Stomach smooth muscle (tissue), 2 donors: ENCODE measurements around the gene CD3E.

Experiments used
- H3K27ac ChIP-seq: one replicate; pipeline ENCODE4 v1.7.0; 2013; ENCODE audit warnings: mild to moderate bottlenecking, low read length, inconsistent platforms
- H3K27me3 ChIP-seq, 2 donors: one replicate each; pipeline ENCODE4 v1.7.0; 2013; ENCODE audit warnings: low read length in 2 of 2; ENCODE audit not compliant: insufficient read depth in 2 of 2, control insufficient read depth in 1 of 2
- H3K36me3 ChIP-seq, 2 donors: one replicate each; pipeline ENCODE4 v1.7.0; 2013; ENCODE audit warnings: low read length in 2 of 2; ENCODE audit not compliant: control insufficient read depth in 2 of 2, insufficient read depth in 2 of 2
- H3K4me1 ChIP-seq: one replicate; pipeline ENCODE4 v1.7.0; 2013; ENCODE audit warnings: low read length; ENCODE audit not compliant: control insufficient read depth, insufficient read depth
- H3K4me3 ChIP-seq, 2 donors: one replicate each; pipeline ENCODE4 v1.7.0; 2013; ENCODE audit warnings: low read length in 2 of 2
- H3K9ac ChIP-seq, 2 donors: one replicate each; pipeline ENCODE4 v1.7.0; 2013; ENCODE audit warnings: low read length in 2 of 2, mild to moderate bottlenecking in 1 of 2
- H3K9me3 ChIP-seq, 2 donors: one replicate each; pipeline ENCODE4 v1.7.0; 2013; ENCODE audit warnings: low read length in 2 of 2; ENCODE audit not compliant: control insufficient read depth in 2 of 2
- donor health status: healthy.
- donor health status: Pancreatic carcinoma.

Gene CD3E

GRCh38 chr11:118310781-118311485 lies 6.4 kb downstream of the CD3E start:
- no peaks in the 10 kb centered on the region for H3K36me3 ChIP-seq
- H3K27ac ChIP-seq: no peak overlapping the region
- H3K4me3 ChIP-seq: no peak overlapping the region
- peaks cover 24% of the 10 kb centered on the region in 2 donors for H3K27me3 ChIP-seq
- H3K9me3 ChIP-seq: no peaks in the 10 kb centered on the region
- no peak overlapping the region for H3K9ac ChIP-seq
- H3K4me1 ChIP-seq: peaks cover 6% of the 10 kb centered on the region

GRCh38 chr11:118311518-118311917 lies 7.0 kb downstream of the CD3E start:
- Histone ChIP-seq H3K9ac (no peak overlapping the region), H3K4me3 (no peak overlapping the region), H3K36me3 (no peaks in the 10 kb centered on the region), H3K27ac (no peak overlapping the region), H3K27me3 (peaks cover 24 to 25% of the 10 kb centered on the region in 2 donors), H3K4me1 (peaks cover 7% of the 10 kb centered on the region), H3K9me3 (no peaks in the 10 kb centered on the region)

GRCh38 chr11:118312328-118312727 lies 7.8 kb downstream of the CD3E start:
- H3K9me3 ChIP-seq: no peaks in the 10 kb centered on the region
- no peak overlapping the region for H3K27ac ChIP-seq
- H3K27me3 ChIP-seq: peaks cover 27 to 28% of the 10 kb centered on the region in 2 donors
- H3K36me3 ChIP-seq: no peaks in the 10 kb centered on the region
- H3K4me3 ChIP-seq: no peak overlapping the region
- H3K9ac ChIP-seq: no peak overlapping the region
- peaks cover 9% of the 10 kb centered on the region for H3K4me1 ChIP-seq

GRCh38 chr11:118313242-118313641 lies 8.7 kb downstream of the CD3E start:
- no peaks in the 10 kb centered on the region for H3K36me3 ChIP-seq
- peaks cover 27 to 28% of the 10 kb centered on the region in 2 donors for H3K27me3 ChIP-seq
- H3K9me3 ChIP-seq: no peaks in the 10 kb centered on the region
- peaks cover 9% of the 10 kb centered on the region for H3K4me1 ChIP-seq
- H3K27ac ChIP-seq: no peak overlapping the region
- H3K4me3 ChIP-seq: no peak overlapping the region
- no peak overlapping the region for H3K9ac ChIP-seq

GRCh38 chr11:118314988-118315411 lies 10.5 kb downstream of the CD3E start:
- peaks cover 9% of the 10 kb centered on the region for H3K4me1 ChIP-seq
- H3K9ac ChIP-seq: no peak overlapping the region
- H3K27ac ChIP-seq: no peak overlapping the region
- no peak overlapping the region for H3K4me3 ChIP-seq
- no peaks in the 10 kb centered on the region for H3K36me3 ChIP-seq
- peaks cover 27 to 28% of the 10 kb centered on the region in 2 donors for H3K27me3 ChIP-seq
- H3K9me3 ChIP-seq: no peaks in the 10 kb centered on the region

- Histone ChIP-seq H3K4me1 (peaks cover 9% of the 10 kb centered on the region), H3K36me3 (no peaks in the 10 kb centered on the region), H3K4me3 (no peak overlapping the region), H3K9me3 (no peaks in the 10 kb centered on the region), H3K27ac (no peak overlapping the region), H3K27me3 (peaks cover 24 to 27% of the 10 kb centered on the region in 2 donors), H3K9ac (no peak overlapping the region)
These were observed 13.6 kb downstream of the CD3E start for GRCh38 chr11:118318124-118318523.

- Histone ChIP-seq H3K27ac (no peak overlapping the region), H3K9ac (no peak overlapping the region), H3K9me3 (no peaks in the 10 kb centered on the region), H3K4me3 (no peak overlapping the region), H3K27me3 (peaks cover 18 to 24% of the 10 kb centered on the region in 2 donors), H3K4me1 (peaks cover 9% of the 10 kb centered on the region), H3K36me3 (no peaks in the 10 kb centered on the region)
These were observed 14.2 kb downstream of the CD3E start for GRCh38 chr11:118318581-118319336.

GRCh38 chr11:118319337-118319707 lies 14.8 kb downstream of the CD3E start:
- Histone ChIP-seq H3K9ac (no peak overlapping the region), H3K36me3 (no peaks in the 10 kb centered on the region), H3K27ac (no peak overlapping the region), H3K4me1 (peaks cover 9% of the 10 kb centered on the region), H3K27me3 (peaks cover 13 to 18% of the 10 kb centered on the region in 2 donors), H3K4me3 (no peak overlapping the region), H3K9me3 (no peaks in the 10 kb centered on the region)

- Histone ChIP-seq H3K4me3 (no peak overlapping the region), H3K27ac (no peak overlapping the region), H3K36me3 (no peaks in the 10 kb centered on the region), H3K9me3 (no peaks in the 10 kb centered on the region), H3K9ac (no peak overlapping the region), H3K4me1 (peaks cover 3% of the 10 kb centered on the region), H3K27me3 (peaks cover 4 to 14% of the 10 kb centered on the region in 2 donors)
These were observed 16.0 kb downstream of the CD3E start for GRCh38 chr11:118320515-118320914.

- Histone ChIP-seq H3K36me3 (no peaks in the 10 kb centered on the region), H3K4me1 (peaks cover 1% of the 10 kb centered on the region), H3K27ac (no peak overlapping the region), H3K27me3 (peaks cover 3 to 13% of the 10 kb centered on the region in 2 donors), H3K9ac (no peak overlapping the region), H3K9me3 (no peaks in the 10 kb centered on the region), H3K4me3 (no peak overlapping the region)
These were observed 17.0 kb downstream of the CD3E start for GRCh38 chr11:118321386-118322082.
